NCI-H226 (cell line): ENCODE results near the gene CDYL2.

ENCODE experiments used
- DNase-seq: peaks from one replicate; pipeline ENCODE4 v3.0.0-alpha.2; 2015

Gene CDYL2

DNA sequence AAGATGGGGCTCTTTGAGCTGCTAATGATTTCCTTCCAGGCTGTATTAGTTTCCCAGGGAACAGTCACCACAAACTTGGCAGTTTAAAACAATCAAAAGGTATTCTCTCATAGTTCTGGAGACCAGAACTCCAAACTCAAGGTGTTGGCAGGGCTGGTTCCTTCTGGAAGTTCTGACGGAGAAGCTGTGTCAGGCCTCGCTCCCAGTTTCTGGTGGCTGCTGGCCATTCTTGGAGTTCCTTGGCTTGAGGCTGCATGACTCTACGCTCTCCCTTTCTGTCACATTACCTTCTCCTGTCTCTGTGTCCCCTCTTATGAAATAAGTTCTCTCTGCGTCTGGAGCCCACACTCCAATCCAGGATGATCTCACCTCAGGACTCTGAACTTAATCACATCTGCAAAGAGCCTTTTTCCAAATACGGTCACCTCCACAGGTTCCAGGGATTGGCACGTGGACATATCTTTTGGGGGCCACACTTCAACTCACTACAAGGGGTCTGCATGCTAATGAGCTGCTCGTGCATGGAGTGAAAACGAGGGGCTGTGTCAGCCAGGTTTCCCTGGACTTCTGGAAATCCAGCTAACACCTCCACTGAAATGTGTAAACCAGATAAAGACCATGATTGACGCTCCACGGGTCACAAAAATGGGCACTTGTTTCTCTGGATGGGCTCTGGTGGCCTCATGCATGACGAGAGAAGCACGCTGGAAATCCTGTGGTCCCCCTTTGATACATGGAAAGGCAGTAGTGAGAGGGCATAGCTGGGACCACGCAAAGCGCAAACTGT is 185.3 kb downstream of the CDYL2 start:
- DNase-seq = no peak

DNA sequence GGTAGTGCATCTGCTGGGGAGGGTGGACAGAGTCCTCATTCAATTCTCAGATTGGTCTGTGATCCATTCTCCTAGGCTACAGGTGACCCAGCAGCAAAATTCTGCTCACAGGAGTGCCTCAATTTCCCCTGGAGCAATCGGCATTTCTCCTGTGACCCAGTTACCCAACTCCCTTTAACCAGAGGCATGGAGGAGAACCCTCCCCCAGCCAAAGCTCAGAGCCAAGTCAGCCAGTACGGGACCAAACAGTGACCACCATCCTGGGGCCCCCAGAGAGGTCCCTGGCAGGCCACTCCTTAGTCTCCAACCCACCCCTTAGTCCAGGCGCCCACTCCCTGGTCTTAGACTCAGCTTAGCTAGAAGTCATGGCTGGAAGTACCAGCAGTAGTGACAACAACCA is 188.0 kb downstream of the CDYL2 start:
- no peak for DNase-seq

DNA sequence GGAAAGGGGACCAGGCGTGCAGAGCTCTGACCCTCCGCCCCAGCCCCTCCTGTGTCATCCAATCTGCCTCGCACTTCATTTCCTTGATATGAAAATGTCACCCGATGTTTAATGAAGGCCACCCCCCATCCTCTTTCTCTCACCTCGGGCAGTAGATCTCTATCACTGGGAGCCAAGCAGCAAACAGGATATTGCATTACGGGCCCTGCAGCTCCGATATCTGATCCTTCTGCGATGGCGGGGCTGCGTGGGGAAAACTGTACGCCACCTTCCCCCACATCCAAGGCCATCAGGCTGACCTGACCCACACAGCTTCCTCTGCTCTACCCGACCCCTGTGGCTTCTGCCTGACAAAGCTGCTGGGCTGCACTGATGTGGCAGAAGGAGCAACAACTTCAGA is 188.7 kb downstream of the CDYL2 start:
- DNase-seq = no peak

DNA sequence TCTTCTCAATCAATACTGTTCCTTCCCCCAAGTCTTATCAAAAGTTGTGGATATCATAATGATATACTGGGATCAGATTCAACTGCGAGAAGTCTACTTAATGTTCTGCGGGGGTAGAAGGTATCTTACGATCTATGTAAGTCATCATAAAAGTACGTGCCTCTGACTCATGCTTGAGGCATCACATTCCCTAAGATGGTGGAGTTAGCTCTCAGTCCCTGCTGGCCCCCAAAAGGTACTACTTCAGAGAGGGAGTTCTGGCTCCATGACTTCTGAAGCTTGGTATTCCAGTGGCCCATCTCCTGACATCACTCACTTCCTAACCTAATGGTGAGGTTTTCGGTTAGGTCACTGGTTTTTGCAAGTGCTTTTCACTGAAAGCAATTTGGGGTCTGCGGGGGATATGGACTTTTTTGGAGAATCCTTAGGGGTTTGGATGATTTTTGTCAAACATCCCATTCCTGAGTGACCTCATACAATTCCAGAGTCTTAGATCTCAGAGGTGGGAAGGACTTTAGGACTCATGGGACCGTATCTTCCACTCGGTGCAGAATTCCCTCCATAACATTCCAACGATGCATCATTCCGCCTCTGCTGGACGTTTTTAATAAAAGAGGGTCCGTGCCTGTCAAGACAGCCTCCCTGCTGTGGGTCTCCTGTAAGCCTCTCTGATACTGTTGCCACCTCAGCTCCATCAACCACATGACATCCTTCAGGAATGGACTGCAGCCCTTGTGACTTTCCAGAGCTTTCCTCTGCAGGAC is 189.3 kb downstream of the CDYL2 start:
- DNase-seq = peak; percentile 98

DNA sequence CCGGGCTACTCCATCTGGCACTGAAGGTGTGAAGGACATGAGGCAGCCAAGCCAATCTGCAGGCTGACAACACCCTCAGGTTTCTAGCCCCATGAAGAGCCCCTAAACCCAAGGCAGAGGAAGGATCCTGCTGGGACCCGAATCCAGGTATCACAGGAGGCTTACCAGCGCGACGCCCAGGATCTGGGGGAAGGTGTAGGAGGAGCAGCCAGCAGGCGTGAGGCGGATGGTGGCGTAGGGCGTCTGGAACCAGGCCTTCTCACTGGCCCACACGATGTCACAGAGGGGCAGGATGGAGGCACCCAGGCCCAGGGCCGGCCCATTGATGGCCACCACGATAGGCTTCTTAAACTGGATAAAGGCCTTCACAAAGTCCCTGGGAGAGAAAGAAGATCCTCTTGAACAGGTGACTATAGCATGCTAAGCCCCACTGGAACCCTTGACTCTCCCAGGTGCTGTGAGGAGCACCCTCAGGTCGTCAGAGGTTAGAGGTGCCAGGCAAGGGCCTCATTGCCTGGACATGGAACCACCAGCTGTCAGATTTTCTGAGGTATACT is 191.9 kb downstream of the CDYL2 start:
- DNase-seq = no peak

DNA sequence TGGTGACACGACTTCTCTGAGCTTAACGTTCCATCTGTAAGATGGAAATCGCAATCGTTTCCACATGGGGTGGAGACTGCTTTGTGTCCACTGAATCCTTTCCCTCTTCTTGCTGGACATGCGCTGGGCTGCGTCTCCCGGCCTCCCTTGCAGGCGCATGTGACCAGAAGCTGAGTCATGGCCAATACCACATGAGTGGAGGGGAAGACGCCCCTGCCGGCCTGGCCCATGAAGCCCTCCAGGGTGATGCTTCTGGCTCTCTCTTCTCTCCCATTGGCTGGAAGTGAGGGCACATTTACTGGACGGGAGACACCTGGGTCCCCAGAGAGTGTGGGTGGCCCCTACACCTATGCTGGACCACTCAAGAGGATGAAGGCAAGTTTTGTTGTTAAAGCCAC is 192.5 kb downstream of the CDYL2 start:
- no peak for DNase-seq

DNA sequence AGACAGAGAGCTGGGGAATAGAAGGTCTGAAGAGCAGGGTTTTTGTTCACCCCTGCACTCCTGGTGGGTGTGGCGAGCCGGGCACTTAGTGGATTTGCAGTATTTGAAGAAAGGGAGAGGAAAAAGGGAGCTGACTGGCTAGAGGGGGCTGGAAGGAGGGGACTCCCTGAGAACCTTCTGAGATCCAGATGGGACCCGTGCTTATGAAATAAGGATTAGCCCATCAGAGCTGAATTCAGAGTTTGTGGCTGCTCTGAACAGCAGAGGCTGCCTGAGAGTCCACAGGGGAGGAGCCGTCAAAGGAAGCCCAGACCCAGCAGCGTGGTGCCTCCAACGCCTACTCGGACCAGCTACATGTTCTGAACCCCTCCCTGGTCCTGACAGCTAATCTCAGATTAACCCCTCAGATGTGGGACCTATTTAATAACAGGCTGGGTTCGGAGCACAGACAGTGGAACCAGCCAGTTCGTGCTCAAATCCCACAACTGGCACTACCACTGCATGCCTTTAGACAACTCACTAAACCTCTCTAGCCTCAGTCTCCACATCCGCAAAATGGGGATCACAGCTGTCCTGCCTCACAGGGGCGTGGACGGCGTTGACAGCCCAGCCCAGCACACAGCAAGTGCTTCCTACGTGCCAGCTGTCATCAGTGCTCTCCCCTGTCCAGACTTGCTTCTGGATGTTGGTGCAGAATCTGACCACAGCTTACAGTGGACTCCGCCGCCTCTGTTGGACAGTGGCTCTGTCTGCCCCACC is 193.0 kb downstream of the CDYL2 start:
- DNase-seq = no peak

DNA sequence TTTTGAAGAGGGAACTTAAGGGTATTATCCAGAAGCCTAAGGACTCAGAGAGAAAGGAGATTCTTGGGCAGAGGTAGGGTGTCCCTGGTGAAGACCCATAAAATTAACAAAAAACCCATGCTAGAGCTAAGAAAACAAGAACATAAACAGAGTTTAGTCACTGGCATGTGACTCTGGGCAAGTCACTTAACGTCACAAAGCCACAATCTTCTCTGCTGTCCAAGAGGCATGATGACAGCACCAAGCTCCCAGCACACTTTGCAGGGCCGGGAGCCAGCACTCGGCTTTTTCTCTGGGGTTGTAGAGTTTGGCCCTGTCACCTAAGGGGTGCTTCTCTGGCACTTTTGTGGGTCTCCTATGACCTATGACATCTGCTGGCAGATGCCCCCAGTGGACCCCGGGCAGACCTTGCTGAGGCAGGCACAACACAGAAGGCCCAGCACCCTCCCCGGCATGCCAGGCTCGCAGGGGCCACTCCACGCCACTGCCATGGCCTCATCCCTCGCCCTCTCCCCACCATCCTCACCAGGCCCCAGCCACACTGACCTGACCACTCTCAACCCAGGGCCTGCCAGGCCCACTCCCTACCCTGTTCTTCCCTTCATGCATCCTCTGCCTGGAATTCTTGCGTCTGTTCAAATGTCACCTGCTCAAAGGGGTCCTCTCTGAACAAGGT is 193.8 kb downstream of the CDYL2 start:
- DNase-seq = no peak

DNA sequence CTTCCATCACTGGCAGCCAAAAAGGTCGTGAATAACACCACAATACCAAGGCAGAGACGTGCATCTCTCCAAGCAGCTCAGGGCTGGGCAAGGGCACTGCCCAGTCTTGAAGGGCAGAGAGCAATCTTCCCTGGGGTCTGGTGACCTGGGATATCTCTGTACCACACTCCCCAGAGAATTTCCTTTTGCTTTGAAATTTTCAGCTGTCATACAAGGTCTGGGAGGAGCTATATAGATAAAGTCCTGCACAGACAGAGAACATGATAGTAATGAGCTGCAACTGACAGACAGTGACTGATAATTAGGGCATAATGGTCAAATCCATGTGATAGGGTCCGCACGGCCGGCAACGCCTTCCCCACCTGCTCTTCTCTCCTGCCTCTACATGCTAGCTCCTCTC is 195.5 kb downstream of the CDYL2 start:
- no peak for DNase-seq

DNA sequence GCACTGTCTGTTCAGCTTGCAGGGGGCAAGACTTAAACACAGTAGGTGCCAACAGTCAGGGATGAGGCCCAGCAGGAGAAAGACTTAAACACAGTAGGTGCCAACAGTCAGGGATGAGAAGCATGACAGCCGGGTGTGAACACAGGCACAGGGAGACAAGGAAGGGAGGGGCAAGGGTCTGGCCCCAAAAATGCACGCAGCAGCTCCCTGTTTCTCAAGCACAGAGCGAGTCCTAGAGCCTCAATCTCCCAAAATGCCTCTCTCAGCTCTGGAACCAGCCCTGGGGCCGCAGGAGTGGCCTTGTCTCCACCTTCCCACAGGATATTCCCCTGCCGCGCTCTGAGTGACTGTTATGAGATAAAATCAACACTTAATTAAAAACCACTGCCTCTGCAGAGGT is 197.2 kb downstream of the CDYL2 start:
- no peak for DNase-seq

DNA sequence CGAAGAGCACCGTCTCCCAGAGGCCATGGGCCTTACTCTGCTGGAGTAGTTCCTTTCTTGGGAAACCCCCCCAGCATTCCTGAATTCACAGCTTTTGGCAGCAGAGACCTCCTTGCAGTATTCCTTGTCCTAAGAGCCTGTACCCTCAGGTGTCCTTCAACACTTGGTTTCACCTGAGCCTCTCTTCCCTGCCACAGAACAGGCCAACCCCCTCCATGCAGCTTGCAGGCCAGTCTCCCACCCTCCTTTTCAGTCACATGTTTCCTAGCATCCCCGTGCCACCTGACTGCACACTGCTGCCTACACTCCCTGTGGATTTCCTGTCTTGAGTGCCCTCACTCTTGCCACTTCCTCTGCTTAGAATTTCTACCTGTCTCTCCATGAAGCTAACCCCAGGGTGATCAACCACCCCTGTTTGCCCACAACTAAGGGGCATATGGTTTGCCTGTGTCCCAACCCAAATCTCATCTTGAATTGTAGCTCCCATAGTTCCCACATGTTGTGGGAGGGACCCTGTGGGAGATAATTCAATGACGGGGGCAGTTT is 198.1 kb downstream of the CDYL2 start:
- no peak for DNase-seq

DNA sequence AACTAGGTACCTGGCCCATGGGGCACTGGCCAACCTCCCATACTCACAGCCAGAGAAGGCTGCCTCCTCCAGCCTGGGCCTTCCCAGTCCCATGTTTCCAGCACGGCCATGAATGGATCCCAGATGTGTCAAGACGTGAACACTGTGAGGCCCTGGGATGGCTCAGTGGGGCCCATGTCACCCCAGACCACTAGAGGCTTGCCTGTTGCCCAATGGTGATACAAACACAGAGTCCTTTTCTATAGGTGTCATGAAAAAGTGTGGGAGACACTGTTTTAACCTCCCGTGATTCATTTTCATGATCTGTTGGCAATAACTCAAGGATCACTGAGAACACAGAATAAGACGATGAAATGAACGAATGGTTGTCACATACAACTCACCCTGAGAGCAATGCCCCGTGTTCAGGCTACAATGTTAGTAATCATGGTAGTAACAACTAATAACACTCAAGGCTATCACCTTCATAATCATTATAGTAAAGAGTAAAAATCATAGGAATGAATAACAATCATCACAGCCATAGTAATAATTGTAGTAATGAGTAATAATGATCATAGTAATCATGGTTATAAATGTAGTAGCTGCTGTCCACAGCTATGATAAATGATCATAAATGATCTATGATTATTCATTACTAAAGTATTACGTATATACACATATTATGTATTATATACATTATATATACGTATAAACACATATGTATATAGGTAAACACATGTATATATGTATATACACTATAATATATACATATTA is 199.6 kb downstream of the CDYL2 start:
- DNase-seq = no peak

DNA sequence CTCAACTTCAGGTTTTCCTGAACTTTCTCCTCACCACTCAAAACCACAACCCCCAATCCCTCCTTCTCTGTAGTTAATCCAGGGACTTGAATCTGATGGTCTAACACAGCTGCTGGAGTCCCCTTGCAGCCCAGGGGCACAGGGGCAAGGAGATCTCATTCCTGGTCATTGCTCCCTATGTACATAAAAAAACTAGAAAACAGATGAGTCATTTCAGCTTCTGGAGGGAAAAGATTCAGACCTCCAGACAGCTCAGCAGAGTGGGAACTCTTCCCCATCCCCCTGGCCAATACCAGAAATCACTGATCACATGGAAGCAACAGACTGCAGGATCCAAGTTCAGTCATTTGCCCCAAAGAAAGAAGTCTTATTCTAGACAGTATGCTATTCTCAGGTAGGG is 201.5 kb downstream of the CDYL2 start:
- no peak for DNase-seq

DNA sequence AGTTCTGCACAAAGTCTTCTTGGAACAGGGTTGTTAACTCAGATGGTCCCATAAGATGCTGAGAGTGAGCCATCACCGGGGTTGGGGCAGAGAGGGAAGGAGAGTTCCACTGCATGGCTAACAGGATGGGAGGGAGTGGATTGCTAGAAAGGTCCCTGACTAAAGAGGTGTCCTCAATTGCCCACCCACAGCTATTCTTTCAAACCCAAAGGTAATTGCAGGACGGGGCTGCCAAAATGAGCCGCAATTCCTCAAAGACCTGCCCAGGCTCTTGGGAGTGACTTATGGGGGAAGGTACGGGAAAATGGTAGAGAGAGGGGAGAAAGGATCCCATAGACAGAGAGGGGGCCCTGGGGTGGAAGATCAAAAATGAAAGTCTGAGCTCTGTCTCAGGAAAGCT is 203.2 kb downstream of the CDYL2 start:
- no peak for DNase-seq

DNA sequence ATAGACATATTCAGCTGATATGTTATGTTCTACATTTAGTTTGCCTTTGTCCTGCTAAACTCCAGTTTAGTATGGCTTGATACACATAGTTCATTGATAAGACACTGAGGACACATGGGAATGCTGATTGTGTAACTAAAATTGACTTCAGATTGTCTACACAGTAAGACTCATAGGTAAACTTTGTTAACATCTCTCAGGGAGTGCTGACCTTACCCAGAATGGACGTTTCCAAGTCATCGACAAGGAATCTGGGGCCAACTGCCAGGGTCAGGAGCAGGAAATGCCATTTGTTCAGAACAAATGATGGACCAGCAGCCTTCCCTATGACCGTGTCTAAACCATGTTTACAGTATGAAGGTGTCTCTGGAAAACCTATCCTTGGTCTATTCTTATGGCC is 204.9 kb downstream of the CDYL2 start:
- peak; percentile 82 for DNase-seq

DNA sequence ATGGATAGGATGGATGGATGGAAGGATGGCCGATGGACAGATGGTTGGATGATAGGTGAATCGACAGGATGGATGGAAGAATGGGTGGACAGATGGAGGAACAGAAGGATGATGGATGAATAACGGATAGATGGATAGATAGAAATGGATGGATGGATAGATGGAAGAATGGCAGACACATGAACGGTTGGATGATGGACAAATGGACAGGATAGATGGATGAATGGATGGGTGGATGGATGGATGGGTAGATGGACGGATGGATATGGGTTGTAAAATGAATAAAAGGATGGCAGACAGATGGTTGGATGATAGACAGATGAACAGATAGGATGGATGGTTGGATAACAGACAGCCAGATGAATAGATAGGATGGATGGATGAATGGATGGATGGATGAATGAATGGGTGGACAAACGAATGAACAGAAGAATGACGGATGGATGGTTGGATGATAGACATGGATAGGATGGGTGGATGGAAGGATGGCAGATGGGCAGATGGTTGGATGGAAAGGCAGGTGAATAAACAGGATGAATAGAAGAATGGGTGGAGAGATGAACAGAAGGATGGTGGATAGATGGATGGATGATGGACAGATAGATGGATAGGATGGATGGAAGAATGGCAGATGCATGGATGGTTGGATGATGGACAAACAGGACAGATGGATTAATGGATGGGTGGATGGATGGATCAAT is 207.7 kb downstream of the CDYL2 start:
- no peak for DNase-seq

DNA sequence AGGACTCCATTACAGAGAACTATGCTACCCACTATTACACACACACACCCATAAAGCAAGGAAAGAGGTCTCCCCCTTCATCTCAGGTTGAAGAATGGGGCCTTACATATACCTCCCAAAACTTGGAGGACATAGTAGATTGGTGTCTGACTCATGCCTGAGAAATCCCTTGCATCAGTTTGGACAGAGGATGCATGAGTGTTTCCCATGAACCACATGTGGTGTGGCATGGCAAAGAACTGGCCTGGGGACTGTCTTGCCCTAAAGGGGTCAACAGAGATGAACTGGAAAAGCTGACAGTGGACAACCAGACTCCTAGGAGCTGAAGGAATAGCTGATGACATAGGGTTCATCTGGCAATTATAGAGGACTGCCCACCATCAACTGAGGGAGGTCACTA is 209.6 kb downstream of the CDYL2 start:
- DNase-seq = peak; percentile 65

DNA sequence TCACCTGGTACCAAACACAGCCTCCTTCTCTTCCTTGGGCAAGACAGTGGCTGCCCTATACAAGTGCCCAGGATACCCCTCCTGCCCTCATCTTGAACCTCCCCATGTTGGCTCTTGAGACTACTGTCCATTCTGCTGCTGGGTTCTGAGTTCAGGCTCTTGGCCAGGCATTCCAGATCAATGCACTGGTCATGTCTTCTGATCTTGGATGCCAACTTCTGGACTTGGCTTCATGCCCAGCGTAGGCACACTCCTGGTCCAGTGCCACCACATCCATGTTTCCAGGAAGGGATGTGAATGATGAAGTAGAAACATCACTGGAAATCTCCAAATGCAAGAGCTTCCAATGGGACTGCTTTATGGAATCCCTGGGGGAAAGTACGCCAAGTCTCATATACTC is 212.1 kb downstream of the CDYL2 start:
- DNase-seq = no peak

DNA sequence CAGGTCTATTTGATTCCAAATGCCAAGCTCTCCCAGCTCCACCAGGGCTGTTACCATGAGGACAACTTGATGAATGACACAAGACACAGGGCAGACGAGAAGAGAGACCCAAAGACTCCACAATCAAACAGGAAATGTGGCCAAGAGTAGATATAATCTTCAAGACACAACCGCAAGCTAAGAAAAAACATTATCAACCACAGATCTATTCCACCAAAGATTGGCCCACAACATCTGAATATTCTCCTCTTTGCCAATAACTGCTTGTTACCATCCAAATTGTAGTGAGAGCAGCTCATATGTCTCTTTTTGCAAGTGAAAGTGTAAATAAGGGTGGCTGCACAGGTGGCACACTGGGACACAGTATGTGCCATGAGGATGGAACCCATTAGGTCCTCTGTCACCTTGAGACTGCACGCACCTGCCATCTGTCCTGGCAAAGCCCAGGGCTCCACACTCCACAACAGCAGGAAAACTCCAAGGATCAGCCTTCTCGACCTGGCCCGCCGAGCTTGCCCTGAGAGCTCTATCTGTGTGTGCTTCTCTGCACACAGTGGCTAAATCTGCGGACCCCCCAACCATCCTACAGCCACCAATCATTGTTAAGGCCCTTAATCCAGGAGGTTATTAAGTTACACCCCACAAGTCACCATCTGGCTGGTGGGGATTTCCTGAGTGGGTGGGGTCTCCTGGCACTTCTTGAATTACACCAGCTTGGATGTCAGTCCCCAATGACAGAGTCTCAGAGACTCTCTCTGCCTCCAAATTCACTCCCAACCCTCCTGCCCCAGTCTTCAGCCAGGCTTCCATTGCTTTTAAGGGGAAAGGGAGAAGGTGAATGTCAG is 213.1 kb downstream of the CDYL2 start:
- no peak for DNase-seq

DNA sequence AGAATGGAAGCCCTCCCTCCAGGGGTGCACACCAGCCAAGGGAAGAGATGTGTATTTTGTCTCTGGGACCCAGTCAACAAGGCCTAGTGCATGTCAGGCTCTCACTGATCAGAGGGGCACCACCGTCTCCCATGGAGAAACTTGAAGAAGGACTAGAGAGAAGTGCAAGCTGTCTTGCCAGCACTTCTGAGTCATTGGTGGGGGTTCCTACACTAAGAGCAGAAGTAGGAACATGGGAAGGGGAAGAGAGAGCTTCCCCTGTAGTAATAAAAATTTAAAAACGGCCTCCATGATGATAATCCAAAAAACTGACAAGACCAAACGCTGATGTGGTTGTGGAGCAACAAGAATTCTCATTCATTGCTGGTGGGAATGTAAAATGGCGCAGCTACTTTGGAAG is 217.3 kb downstream of the CDYL2 start:
- no peak for DNase-seq
